T-helper 9 cell (primary cell): ENCODE data around the gene SYNGR2.

Experiments
- DNase-seq: peaks from one replicate; pipeline ENCODE4 v3.0.0-alpha.2; 2020

SYNGR2 gene

DNA sequence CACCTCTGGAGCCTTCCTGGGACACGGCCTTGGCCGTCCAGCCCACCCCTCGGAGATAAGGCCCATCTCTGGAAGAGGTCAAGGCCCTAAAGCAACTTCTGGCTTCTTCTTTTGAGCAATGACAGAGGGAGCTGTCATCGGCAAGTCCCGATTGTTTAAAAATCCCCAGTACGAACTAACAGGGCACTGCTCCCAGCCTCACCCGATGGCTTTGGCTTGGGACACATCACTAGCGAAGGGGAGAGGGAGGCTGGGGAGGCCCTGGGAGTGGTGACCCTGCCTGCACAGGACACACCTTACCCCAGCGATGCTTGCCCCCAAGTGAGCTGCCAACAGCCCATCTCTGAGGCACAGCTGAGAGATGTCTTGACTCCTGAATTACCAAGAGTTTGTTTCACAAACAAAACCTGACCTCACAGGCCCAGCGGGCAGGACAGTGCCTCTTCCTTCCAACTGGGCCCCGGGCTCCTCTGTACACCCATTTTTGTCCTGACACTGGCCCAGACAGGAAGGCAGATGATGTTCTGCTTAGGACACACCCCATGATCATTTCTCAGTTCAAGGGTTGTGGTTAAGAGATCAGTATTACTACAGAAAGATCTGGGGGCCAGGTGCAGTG is 4.8 kb downstream of the SYNGR2 start:
- DNase-seq, result no peak

DNA sequence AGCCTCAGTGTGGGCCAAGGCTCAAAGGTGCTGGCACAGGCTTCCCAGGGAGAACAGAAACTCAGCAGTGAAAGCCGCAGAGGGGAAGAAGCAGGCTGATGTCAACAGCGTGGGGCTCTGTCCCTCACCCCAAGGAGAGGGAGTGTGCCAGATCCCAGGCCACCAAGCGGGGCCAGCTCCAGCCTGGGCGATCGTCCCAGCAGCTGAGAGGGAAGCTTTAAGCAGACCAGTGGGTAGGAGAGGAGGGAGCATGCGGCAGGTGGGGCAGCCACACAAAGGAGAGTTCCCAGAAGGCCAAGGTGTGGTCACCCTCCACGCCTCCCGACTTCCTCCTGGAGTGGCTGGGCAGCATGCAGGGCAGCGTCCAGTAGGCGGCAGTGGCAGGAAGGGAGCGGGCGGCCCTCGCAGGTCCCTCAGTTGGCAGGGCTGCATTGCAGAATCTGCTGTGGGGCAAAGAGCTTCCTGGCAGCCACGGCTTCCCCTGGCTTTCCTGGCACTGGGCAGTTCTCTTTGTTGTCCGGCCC is 6.0 kb downstream of the SYNGR2 start:
- no peak for DNase-seq

DNA sequence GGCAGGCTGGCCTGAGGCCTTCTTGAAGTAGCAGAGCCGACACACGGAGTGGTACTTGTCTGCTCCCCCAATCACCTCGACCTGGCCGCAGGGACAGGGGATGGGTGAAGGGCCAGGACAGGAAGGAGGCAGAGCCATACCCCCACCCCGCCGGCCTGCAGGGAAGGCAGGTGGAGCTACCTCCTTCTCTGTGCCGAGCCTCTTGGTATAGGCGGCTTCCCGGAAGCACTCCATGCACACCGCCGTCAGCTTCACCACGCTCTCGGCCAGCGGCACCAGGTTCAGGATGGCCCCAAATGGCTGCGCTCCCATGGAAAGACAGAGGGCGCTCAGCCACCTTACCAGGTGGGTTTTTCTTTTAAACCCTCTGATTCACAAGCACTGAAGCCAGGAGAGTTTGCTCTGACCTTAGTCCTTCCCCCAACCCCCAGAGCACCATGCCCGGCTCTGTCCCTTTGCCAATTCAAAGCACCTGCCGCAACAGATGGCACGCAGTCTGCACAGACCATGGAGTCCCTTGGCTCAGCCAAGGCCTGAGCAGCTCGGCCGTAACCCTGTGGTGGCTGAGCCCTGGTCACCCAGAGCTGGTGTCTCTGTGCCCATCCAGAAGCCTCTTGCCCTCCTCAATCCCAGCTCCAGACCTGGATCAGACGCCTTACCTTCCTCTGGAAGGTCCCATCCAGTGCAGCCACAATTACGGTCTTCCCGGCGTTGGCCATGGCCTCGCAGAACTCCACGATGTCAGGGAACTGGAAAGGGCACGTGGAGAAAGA is 6.7 kb downstream of the SYNGR2 start:
- DNase-seq, result no peak

DNA sequence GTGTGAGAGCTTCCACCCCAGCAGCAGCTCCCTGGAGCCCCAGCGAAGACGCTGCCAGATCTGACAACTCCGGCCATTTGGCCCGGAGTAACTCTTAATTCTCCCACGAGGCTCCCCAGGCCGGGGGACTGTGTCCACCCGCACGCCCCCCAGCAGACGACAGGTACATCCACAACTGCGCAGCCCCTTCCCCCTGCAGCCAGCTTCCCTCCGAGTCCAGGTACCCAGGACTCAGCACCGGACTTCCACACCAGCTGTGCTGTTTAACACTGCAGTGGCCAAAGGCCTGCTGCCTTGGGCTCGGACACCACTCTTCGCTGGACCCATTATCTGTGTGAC is 7.2 kb downstream of the SYNGR2 start:
- DNase-seq, result no peak

DNA sequence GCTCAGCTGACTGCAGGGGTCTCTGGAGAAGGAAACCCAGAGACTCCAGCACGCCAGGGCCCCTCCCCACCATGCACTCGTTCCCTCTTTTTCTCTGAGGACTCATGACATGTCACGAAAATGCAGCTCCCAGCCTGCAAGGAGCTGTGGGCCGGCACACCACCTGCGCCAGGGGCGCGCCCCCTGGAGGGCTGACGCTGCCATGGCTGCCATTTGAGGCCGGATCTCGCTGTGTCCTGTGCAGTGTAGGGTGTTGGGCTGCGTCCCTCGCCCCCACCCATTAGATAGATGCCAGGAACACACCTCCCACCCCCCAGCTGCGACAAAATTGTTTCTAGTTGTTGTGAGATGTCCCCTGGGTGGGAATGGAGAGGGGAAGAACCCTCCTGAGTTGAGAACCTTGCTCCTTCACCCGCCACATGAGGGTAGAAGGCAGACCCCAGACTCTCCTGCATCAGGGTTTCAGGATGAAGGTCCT is 8.2 kb downstream of the SYNGR2 start:
- peak; percentile 67 for DNase-seq

DNA sequence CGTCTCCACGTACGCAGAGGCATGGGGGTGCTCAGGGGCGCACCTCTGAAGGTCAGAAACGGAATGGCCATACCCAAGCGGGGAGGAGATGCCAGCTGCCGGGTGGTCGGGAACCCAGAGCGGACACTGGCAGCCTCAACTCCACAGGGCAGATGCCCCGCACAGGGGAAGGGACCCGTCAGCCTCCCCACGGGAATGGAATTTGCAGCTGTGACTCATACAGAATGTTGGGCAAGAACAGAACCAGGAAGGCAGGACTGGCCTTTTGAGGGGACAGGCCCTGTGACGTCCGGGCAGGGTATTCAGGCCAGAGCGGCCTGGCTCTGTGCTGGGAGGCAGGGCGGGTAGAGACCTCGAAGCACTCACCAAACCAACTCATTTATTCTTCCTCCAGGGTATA is 11.0 kb downstream of the SYNGR2 start:
- no peak for DNase-seq

DNA sequence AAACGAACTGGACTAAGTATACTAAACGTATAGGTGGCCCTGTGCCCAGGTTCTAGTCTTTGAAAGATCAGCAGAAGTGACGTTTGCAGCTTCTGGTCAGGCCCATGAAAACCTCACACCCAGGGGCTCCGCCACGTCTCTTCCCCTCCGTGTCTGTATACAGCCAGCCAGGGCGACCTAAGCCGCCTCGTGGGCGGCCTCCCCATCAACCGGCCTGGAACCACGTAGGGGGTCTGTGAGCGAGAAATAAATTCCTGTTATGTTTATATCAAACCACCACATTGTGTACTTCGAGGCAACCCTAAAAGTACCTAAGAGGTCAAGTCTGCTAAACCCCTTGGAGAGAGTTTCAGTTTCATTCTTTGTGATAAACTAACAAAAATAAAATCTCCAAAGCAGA is 11.7 kb downstream of the SYNGR2 start:
- no peak for DNase-seq

DNA sequence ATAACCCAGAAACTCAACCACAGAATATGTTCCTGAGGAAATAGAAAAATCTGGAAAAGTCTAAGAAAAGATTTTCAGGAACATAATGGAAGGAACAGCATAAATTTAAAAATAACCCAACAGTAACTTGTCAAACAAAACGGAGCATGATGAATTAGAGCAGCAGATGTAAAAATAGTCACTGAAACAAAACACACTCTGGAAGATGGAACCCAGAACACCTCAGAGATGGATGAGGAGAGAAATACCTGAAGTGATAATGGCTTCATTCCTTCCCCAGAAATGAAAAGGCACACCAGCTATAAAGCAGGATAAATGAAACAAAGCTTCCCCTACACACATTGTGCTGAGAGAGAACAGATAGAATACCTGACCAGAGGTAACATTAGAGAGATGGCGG is 12.1 kb downstream of the SYNGR2 start:
- DNase-seq, result no peak

DNA sequence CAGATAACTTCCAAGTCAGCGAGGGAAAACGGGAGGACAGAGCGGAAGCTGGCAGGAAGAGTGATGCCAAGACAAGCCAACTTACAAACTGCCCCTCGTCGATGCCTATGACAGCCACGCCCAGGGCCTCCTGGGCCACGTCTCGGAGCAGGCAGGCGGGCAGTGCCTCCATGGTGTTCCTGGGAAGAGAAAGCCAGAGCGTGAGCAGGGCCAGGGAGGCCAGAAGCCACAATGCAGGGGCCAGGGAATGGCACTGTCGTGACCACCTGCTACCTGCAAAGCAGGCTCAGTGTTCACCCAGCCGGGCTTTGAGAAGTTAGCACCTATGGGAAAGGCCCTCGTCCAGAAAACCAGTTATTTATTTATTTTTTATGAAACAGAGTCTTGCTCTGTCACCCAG is 14.1 kb downstream of the SYNGR2 start:
- no peak for DNase-seq

DNA sequence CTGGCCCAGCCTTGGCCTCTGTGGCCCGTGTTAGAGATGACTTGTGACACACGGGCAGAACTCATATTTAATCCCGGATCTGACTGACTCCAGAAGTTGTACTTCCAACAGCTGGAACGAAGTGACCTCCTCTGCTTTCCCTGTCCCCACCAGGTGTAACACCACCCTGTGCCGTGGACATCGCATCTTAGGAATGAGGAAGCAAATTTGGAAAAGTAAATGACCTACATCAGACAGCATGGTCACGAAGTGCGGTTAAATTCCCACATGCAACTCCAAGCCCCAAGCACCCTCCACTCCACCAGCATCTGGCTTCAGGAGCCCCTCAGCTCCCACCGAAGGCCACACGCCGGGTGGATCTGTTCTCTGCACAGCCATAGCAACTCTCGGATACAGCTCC is 15.5 kb downstream of the SYNGR2 start:
- no peak for DNase-seq

DNA sequence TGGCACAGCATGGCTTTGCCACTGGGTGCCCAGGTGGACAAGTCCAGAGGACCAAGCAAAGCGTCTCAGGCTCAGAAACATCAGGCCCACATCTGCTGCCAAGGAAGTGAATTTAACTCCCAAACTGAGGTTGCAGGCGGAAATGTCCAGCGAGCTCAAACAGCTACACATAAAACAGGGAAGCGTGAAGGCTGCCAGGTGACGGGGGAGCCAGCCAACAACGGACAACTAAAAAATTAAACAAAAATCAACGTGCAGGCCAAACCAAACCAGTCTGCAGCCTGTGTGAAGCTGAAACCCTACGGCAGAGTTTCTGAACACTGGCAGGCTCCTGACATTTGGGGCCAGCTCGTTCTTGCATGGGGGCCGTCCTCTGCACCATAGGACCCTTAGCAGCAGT is 16.0 kb downstream of the SYNGR2 start:
- DNase-seq, result no peak

DNA sequence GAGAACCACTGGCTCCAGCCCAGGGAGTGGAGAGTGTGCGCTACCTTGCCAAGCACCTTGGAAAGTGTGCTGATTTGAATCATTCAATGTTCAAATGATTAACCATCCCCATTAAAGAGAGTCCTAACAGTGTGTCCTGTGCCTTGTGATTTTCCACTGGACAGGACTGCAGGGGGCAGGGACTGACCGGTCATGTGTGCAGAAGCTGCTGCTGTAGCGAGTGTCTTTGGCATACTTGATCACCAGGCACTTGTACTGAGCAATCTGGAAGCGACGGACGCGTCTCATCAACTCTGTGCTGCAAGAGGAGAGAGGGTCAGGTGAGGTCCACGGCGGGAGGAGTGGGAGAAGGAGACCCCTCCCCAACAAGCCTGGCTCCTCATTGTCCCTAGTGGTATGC is 16.5 kb downstream of the SYNGR2 start:
- DNase-seq, result no peak

DNA sequence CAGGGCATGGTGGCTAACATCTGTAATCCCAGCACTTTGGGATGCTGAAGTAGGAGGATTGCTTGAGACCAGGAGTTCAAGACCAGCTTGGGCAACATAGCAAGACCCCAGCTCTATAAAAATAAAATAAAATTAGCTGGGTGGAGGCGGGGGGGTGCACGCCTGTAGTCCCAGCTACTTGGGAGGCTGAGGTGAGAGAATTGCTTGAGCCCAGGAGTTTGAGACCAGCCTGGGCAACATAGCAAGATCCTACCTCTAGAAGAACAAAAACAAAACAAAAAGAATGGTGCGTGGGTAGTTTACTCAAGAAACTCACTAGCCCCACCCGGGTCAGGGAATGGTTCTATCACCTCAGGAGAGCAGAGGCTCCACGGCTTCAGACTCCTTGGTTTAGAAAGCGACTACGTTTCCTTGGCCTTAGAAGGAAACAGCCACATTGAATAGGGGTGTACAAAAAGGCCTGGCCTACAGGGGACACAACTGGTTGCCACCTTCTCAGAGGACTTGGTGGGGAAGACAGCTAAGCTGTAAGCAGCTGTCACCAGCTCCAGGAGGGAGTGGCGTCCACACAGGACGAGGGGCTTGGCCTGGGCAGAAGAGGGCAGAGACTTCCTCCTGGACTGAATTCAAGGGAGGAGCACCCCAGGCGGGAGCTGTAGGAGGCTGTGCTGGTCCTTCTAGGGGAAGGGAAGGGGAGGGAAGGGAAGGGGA is 17.8 kb downstream of the SYNGR2 start:
- DNase-seq, result no peak

DNA sequence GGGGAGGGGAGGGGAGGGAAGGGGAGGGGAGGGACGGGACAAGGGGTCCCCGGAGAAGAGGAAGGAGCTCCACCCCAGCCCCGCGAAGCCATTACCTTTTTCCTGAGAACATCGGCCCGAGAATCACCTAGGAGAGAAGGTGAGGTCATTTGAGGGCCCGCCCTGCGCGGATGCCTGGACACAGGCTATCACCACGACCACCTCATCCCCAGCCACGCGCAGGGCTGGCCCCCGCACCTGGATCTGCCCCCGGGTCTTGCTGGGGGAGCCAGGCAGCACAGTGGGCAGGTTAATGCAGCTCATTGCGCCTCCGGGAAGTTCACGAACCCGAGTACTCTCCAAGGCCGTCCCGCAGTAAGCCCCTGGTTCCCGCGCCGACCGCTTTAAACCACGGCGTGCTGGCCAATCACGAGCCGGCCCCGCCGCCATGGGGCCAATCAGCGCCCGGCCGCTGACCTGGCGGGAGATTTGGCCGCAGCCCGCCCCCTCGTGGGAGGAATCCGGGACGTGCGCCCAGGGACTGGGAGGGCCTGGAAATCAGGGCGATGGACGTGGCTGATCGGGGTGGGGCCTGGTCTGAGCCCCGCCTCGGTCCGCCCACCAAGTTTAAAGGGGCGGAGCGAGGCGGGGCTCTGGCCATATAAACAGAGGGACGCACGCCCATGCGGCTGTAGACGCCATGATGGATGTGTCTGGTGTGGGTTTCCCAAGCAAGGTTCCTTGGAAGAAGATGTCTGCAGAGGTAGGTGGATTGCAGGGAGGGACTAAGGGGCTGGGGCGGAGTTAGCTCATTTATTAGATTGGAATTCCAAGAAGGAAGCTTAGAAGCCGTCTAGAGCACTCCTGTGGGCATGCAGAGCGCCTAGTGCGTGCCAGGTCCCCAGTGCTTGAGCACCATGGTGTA is 18.6 kb downstream of the SYNGR2 start, which contains the start of the genes AFMID and TK1:
Gene AFMID (plus strand): TSS at position 671 of the 904 bp plus-strand sequence. CDS start 9 bp downstream, at position 680.
Gene TK1 (minus strand): TSS at position 361 of the 904 bp plus-strand sequence. CDS start 58 bp downstream, at position 303.
- DNase-seq, result peak; percentile 69

DNA sequence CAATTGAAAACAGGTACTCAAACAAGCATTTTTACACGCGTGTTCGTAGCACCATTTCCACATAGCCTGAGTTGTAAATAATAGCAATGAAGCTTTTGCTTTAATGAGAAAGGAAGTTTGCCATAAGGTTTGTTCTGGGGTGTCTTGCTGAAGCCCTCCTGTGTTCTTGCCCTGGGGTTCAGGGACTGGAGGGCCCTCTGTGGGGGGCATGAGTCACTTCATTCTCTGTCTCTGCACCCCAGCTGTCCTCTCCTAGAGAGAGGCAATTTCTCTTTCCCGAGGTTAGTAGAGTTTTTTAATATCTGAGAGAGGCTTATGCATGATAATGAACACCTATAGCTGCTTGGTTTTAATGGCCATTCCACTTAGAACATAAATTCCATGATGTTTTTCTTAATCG is 28.3 kb downstream of the SYNGR2 start:
- DNase-seq, result no peak

DNA sequence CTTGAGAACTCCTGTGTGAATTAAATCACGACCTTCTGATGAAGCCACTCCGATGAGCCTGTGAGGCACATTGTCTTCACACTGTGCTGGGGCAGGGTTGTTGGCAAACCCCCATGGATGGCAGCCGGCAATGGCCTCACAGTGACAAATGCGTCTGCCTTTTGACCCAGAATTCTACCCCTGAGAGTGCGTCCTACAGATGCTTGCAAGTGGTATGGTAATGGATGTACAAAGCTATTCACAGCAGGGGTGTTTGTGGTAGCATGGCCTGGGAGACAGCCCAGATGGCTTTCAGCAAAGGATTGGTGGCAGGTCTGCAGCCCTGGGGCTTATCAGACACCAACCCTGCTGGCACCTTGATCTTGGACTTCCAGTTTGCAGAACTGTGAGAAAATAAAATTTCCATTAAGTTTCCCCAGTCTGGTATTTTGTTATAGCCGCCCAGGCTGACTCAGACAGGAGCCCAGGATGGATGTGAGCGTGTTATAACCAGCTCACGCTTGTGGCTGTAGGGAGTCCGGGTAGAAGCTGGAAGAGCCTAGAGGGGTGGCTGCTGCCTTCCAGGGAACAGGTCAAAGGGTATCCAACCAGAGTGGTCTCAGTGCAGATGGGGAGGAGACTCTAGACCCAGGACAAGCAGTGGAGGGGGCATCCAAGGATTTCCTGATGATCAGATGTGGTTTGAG is 28.9 kb downstream of the SYNGR2 start:
- no peak for DNase-seq

DNA sequence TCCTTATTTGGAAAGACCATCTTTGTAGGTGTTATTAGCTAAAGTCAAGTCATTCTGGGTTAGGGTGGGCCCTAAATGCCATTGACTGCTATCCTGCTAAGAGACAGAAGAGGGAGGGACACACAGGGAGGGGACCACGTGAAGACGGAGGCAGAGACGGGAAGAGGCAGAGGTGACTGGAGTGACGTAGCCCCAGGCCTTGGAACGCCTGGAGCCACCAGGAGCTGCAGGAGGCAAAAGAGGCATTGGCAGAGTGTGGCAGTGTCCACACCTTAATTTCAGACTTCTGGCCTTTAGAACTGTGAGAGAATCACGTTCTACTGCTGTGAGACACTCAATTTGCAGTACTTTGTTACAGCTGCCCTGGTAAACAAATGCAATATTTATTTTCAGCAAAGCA is 32.1 kb downstream of the SYNGR2 start:
- DNase-seq, result no peak

DNA sequence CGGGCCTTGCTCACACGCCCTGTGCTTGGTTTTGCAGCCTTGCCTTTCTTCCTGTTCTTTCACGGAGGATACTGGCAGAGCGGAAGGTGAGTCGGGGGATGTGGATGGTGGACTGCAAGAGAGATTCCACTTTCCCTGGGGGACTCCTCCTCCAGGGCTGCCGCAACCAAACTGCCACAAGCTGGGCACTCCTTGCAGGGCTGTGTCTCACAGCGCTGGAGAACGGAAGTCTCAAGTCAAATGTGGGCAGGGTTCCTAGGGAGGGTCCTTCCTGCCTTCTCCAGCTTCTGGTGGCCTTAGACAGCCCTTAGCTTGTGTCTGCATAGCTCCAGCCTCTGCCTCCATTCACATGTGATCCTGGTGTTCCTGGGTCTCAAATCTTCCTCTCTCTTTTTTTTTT is 34.3 kb downstream of the SYNGR2 start:
- DNase-seq, result no peak

DNA sequence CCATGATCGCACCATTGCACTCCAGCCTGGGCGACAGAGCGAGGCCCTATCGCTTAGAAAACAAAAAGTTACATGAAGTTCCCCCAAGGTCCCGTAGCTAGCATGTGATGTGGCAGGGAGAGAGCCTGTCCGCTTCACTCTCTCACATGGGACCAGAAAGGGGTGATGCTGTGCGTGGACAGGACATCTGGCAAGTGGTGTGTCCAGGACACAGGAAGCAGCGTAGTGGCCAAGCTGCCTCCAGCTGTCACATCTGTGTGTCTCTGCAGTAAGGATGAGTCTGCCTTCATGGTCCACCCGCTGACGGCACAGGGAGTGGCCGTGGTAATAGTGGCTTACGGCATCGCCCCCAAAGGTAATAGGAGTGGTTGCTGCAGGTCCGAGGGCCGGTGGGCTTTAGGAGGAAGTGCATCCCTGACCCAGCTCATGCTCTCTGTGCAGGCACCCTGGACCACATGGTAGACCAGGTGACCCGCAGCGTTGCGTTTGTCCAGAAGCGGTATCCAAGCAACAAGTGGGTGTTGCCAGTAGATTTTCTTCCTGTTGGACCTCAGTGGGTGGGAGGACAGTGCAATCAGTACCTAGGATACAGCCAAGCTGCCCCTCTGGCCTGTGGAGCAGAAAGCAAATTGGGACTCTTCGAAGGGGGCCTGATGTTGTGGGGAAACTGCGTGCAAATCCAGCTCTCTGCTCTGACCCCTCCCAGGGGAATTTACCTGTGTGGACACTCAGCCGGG is 36.2 kb downstream of the SYNGR2 start:
- no peak for DNase-seq

DNA sequence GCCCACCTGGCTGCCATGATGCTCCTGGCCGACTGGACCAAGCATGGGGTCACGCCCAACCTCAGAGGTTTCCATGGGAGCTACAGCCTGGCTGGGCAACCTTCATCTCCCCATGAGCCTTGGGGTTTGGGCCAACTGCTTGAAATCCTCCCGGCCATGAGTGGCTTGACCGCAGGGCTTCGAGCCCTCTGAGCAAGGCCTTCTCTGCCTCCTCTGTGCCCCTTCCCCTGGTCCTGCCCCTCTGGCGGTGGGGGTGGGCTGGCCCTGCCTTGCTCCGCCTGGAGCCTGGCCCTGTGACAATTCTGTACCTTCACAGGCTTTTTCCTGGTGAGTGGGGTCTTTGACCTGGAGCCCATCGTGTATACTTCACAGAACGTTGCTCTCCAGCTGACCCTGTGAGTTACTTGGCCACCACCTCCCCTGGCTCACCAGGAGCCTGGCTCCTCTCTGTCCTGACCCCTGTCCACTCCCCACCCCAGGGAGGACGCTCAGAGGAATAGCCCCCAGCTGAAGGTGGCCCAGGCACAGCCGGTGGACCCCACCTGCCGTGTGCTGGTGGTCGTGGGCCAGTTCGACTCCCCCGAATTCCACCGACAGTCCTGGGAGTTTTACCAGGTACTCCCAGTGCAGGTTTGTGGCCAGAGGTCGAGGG is 36.9 kb downstream of the SYNGR2 start:
- DNase-seq, result no peak

DNA sequence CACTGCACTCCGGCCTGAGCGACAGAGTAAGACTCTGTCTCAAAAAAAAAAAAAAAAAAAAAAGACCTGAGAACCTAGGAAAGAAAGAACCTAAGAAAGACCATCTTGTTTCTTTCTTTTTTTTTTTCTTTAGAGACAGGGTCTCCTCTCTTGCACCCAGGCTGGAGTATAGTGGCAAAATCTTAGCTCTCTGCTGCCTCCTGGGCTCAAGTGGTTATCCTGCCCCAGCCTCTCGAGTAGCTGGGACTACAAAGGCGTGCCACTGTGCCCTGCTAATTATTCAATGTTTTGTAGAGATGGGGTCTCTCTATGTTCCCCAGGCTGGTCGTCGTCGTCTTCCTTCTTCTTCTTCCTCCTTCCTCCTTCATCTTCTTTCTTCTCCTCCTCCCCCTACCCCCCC is 37.9 kb downstream of the SYNGR2 start:
- DNase-seq, result no peak
